Measurements from ENCODE around the gene FSHR.

FSHR gene

DNA sequence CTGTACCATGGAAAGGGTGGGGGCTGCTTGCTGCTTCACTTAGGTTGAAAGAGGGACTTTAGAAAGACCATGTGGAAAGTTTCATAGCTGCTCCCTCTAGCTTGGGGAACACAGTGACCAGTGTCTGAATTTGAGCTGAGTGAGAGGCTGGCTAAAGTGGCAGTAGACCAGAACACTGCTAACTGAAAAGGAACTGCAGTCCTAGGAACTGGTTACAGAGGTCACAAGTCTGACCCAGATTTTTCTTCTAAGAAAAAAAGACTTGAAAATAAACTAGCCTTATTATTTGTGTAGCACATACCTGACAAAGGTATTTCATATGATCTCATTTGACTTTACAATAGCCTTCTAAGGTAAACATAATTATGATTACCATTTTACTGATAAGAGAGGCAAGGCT, 153.6 kb downstream of the FSHR start:
- no peak for DNase-seq (ENCODE audit: insufficient read length, low spot score)
- TF ChIP-seq, protein P1, sequence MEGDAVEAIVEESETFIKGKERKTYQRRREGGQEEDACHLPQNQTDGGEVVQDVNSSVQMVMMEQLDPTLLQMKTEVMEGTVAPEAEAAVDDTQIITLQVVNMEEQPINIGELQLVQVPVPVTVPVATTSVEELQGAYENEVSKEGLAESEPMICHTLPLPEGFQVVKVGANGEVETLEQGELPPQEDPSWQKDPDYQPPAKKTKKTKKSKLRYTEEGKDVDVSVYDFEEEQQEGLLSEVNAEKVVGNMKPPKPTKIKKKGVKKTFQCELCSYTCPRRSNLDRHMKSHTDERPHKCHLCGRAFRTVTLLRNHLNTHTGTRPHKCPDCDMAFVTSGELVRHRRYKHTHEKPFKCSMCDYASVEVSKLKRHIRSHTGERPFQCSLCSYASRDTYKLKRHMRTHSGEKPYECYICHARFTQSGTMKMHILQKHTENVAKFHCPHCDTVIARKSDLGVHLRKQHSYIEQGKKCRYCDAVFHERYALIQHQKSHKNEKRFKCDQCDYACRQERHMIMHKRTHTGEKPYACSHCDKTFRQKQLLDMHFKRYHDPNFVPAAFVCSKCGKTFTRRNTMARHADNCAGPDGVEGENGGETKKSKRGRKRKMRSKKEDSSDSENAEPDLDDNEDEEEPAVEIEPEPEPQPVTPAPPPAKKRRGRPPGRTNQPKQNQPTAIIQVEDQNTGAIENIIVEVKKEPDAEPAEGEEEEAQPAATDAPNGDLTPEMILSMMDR (IDR thresholded peaks at IDR 0.05; ENCODE audit: insufficient read depth, missing control alignments), result no peak
- FAIRE-seq, result no peak

DNA sequence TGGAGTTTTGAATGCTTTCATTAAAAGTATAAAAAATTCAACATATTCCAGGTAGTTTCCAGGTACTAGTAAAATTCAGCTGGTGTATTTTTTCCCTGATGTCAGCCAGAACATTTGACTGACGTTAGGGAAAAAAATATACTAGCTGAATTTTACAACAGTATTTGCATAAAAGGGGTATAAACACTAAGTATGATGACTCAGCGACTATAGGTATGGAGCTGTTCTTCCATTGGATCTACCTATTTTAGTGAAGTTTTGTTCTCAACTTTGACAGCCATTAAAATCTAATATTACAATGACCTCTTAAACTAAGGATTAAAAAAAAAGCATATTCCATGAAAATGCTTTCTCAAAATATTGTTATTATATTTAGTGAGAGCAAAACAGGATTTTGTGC, 155.9 kb downstream of the FSHR start:
- TF ChIP-seq, protein P1 (IDR thresholded peaks at IDR 0.05; ENCODE audit: insufficient read depth, missing control alignments), result no peak
- FAIRE-seq (no peak), DNase-seq (ENCODE audit: insufficient read length, low spot score) (no peak)

DNA sequence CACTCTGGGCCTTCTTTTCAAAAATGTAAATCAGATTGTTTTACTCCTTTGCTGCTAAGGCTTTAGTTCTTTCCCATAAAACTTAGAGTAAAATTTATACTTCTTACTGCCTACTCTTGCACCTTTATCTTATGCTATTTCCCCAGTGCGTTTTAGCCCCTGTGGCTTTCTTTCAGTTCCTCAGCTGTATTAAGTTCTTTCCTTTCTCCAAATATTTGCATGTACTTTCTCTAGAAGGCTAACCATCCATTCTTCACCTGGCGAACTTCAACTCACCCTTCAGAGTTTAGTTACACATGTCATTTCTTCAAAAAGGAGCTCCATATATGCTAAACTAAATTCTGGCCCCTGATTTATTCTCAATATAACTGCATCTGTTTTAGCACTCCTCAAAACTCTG, 160.7 kb downstream of the FSHR start:
- FAIRE-seq (no peak), DNase-seq (ENCODE audit: insufficient read length, low spot score) (no peak)
- TF ChIP-seq, protein P1 (IDR thresholded peaks at IDR 0.05; ENCODE audit: insufficient read depth, missing control alignments), result no peak

DNA sequence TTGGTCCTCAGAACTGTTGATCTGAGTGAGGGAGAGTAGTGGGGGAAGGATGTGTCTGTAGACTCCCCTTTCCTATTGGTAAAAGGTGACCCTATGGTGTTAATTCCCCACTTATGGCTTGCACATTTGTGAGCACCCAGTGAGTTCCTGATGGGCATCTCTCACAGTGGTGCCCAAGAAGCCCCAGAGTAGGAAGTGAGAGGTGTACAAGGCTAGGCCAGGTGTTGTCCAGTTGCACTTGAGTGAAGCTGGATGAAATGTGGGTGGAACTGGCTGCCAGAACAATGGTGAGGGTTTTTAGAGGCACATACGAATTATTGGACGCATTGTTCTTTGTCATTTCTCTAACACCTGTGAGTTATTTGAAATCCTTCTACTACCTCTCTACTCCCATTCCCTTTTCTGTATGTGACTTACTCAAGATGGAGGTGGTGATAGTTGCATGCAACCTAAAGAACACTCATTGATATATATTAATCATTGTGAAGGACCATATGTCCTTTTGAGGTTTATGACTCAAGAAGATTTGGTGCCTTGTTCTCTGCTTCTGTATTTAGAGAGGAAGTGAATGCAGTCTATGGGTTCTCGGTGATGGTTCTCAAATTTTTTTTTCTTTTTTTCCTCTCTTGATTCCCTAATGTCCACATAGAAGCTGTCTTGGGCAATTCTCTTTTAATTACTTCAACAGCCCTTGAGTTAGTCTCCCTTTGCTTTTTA, 162.7 kb downstream of the FSHR start:
- TF ChIP-seq, protein P1 (IDR thresholded peaks at IDR 0.05; ENCODE audit: insufficient read depth, missing control alignments), result no peak
- no peak for DNase-seq (ENCODE audit: insufficient read length, low spot score)
- FAIRE-seq, result no peak

DNA sequence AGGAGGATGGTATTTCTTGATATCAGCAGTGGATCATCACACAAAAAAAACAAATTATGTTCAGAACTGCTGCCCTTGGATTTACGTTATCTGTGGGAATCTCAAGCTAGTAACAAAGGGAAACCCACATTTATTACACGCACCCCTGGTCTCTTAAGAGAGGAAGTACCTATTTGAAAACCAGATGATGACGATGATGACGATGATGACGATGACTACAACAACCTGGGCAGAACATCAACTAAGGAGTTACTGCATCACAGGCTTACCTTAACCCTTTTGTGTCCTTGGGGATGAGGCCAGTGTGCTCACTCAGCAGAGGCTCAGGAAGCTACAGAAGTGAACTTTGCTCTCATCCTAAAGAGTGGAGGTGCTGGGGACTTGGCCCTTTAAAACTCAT, 169.4 kb downstream of the FSHR start:
- no peak for DNase-seq (ENCODE audit: insufficient read length, low spot score)
- no peak for FAIRE-seq
- TF ChIP-seq, protein P1 (IDR thresholded peaks at IDR 0.05; ENCODE audit: insufficient read depth, missing control alignments), result no peak

DNA sequence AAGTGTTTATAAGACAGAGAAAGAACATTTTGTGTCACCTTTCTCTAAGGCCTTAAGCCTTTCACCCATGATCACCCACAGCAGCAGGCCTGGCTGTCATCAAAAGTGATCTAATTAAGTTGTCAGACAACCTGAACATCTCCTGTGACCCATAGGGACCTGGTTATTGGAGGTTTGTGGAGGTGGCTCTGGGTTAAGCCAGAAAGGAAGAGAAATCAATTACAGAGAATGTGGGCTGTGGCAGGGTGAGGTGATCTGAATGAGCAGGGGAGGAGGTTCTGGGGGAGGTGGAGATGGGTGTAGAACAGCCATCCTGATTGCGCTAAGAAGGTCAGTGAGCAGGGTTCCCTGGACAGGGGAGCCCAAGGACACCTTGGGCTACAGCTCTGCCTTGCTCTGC, 170.8 kb downstream of the FSHR start:
- FAIRE-seq (no peak), DNase-seq (ENCODE audit: insufficient read length, low spot score) (no peak)
- TF ChIP-seq, protein P1 (IDR thresholded peaks at IDR 0.05; ENCODE audit: insufficient read depth, missing control alignments), result no peak

DNA sequence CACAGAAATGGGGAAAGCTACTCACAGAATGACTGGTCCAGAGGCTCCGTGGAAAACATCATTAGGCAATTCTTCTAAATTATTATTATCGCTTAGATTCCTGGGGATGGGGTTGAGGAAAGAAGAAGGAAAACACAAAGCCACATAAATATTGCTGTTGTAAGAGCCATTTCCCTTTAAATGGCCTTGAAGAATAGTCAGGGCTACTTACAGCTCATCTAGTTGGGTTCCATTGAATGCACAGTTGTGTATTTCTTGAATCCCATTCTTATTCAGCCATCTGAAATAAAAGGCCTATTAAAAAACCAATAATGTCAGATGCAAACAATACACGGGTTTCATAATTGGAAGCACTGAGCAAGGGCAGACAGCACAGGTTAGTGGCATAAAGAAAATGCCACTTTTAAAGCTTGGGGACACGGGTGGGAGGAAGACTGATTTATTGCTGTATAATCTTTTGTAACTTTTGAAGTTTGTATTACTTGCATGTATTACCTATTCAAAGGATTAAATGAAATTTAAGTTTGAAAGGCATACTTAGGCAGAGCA, 171.4 kb downstream of the FSHR start:
- DNase-seq (ENCODE audit: insufficient read length, low spot score) (no peak), FAIRE-seq (no peak)
- TF ChIP-seq, protein P1 (IDR thresholded peaks at IDR 0.05; ENCODE audit: insufficient read depth, missing control alignments), result no peak

Measured in D721Med (cell line).